CD4-positive, alpha-beta T cell (primary cell): ENCODE results near the gene AP1S3. TPM values are rescaled to one million over a fixed set of nuclear protein-coding genes. Genes with fewer than 3 reads are reported as not detected.

Source experiments
- ATAC-seq: fragments of 200-7000 bp; cut with Tn5 transposase; one replicate; pipeline ENCODE4 v1.10.0; 2022; ENCODE audit warnings: mild to moderate bottlenecking; ENCODE audit not compliant: poor library complexity
- CTCF ChIA-PET: fragments of 350-600 bp; sonication (Branson Sonifier 250); formaldehyde crosslinking; loops from one replicate; lab custom pipeline; 2021; ENCODE audit warnings: antibody characterized with exemption, inconsistent platforms; lab: Charles Lee
- POLR2A ChIA-PET: fragments of 350-600 bp; sonication (Branson Sonifier 250); formaldehyde crosslinking; loops from one replicate; lab custom pipeline; 2021; ENCODE audit warnings: antibody characterized with exemption, inconsistent platforms; lab: Charles Lee
- DNase-seq, 14 experiments: peaks; one replicate each; pipeline ENCODE4 v3.0.0-alpha.2; 2013 to 2020; ENCODE audit warnings: mixed read lengths in 2 of 14
- H3K27ac ChIP-seq, 2 donors: one replicate each; pipeline versions ENCODE4 v1.5.1 to v1.7.0; 2013; ENCODE audit warnings: low read length in 2 of 2, low read depth in 1 of 2, mild to moderate bottlenecking in 1 of 2
- H3K27me3 ChIP-seq, 2 experiments: 1 replicate in 1 of 2; 2 replicates in 1 of 2; pipeline versions ENCODE4 v1.6.1 to v1.7.0; 2013; ENCODE audit warnings: low read length in 2 of 2, control low read depth in 1 of 2, mild to moderate bottlenecking in 1 of 2, moderate library complexity in 1 of 2; ENCODE audit not compliant: insufficient read depth in 2 of 2, control insufficient read depth in 1 of 2
- H3K36me3 ChIP-seq: one replicate; pipeline ENCODE4 v1.6.1; 2013; ENCODE audit warnings: low read length, control low read depth; ENCODE audit not compliant: insufficient read depth
- H3K4me1 ChIP-seq: one replicate; pipeline ENCODE4 v1.6.1; 2013; ENCODE audit warnings: low read length, control low read depth; ENCODE audit not compliant: insufficient read depth
- H3K4me3 ChIP-seq: one replicate; pipeline ENCODE4 v1.5.1; 2013; ENCODE audit warnings: mild to moderate bottlenecking, low read length, moderate library complexity
- H3K9me3 ChIP-seq, 2 experiments: 1 replicate in 1 of 2; 2 replicates in 1 of 2; pipeline versions ENCODE4 v1.6.1 to v1.7.0; 2013; ENCODE audit warnings: low read length in 2 of 2, mild to moderate bottlenecking in 2 of 2, control low read depth in 1 of 2, moderate library complexity in 1 of 2; ENCODE audit not compliant: control insufficient read depth in 1 of 2, insufficient read depth in 1 of 2
- H3K27ac Mint-ChIP-seq: one replicate; pipeline ENCODE4 v1.8.0; 2020; ENCODE audit warnings: mixed read lengths
- H3K27me3 Mint-ChIP-seq: one replicate; pipeline ENCODE4 v1.8.0; 2021; ENCODE audit warnings: mixed read lengths
- H3K36me3 Mint-ChIP-seq: one replicate; pipeline ENCODE4 v1.8.0; 2021; ENCODE audit warnings: low read depth, mixed read lengths
- H3K4me1 Mint-ChIP-seq: one replicate; pipeline ENCODE4 v1.8.0; 2021; ENCODE audit warnings: low read depth, mixed read lengths
- H3K4me3 Mint-ChIP-seq: one replicate; pipeline ENCODE4 v1.8.0; 2020; ENCODE audit warnings: mild to moderate bottlenecking, mixed read lengths
- H3K9me3 Mint-ChIP-seq: one replicate; pipeline ENCODE4 v1.8.0; 2020; ENCODE audit warnings: mixed read lengths
- CTCF ChIP-seq: fragments of 200-600 bp; IDR thresholded peaks from one replicate; pipeline ENCODE4 v1.8.0; 2022; ENCODE audit warnings: antibody characterized with exemption, mild to moderate bottlenecking
- intact Hi-C, 2 experiments: fragments of 100-400 bp; cut with DNase I in 1 of 2; cut with micrococcal nuclease in 1 of 2; formaldehyde crosslinking; loops; one replicate each; pipeline versions ENCODE4 v1.15.1 to v1.9.0; 2023 to 2025; cut with DNase I, micrococcal nuclease
- total RNA-seq, 174 experiments: library from RNA in 2 of 174; stranded (reverse) in 2 of 174; gene quantifications; one replicate each; pipeline ENCODE4 v1.2.3 and lab custom pipeline; 2021 to 2026

The AP1S3 gene
- total RNA-seq, 2 experiments from 2014 or later, result 0.50 to 0.71 TPM

- Mint-ChIP-seq H3K36me3 (no peaks in the 10 kb centered on the region), H3K4me3 (no peak overlapping the region), H3K4me1 (no peaks in the 10 kb centered on the region), H3K27ac (no peak overlapping the region), H3K27me3 (peaks cover 23% of the 10 kb centered on the region), H3K9me3 (no peaks in the 10 kb centered on the region)
- Histone ChIP-seq H3K36me3 (no peaks in the 10 kb centered on the region), H3K4me1 (no peaks in the 10 kb centered on the region), H3K4me3 (no peak overlapping the region), H3K9me3 (peaks cover 0 to 3% of the 10 kb centered on the region in 2 experiments), H3K27me3 (peaks cover 11% of the 10 kb centered on the region in 2 experiments), H3K27ac (no peak overlapping the region)
- intact Hi-C loops, result no loop called here
- DNase-seq (no peak), ATAC-seq (no peak)
- TF ChIP-seq CTCF, result no peak
- ChIA-PET CTCF (no interaction called here), POLR2A (no interaction called here)
These were observed 86.4 kb downstream of the AP1S3 start for GRCh38 chr2:223751012-223751411.

GRCh38 chr2:223747392-223748042, 89.9 kb downstream of the AP1S3 start:
- no peak for TF ChIP-seq CTCF
- Mint-ChIP-seq H3K9me3 (no peaks in the 10 kb centered on the region), H3K4me1 (no peaks in the 10 kb centered on the region), H3K4me3 (no peak overlapping the region), H3K27ac (no peak overlapping the region), H3K27me3 (peaks cover 31% of the 10 kb centered on the region), H3K36me3 (no peaks in the 10 kb centered on the region)
- intact Hi-C loops, result no loop called here
- no peaks in the 10 kb centered on the region for H3K4me1 ChIP-seq
- H3K9me3 ChIP-seq, result peaks cover 0 to 3% of the 10 kb centered on the region in 2 experiments
- no peak overlapping the region for H3K4me3 ChIP-seq
- POLR2A ChIA-PET, result no interaction called here
- H3K27ac ChIP-seq, result no peak overlapping the region
- no peak for DNase-seq
- peaks cover 11% of the 10 kb centered on the region in 2 experiments for H3K27me3 ChIP-seq
- CTCF ChIA-PET, result no interaction called here
- no peaks in the 10 kb centered on the region for H3K36me3 ChIP-seq
- no peak for ATAC-seq

- intact Hi-C loops, result no loop called here
- Histone ChIP-seq H3K9me3 (peaks cover 0 to 3% of the 10 kb centered on the region in 2 experiments), H3K4me3 (no peak overlapping the region), H3K36me3 (no peaks in the 10 kb centered on the region), H3K4me1 (no peaks in the 10 kb centered on the region), H3K27ac (no peak overlapping the region), H3K27me3 (peaks cover 10 to 11% of the 10 kb centered on the region in 2 experiments)
- ATAC-seq (no peak), DNase-seq (no peak)
- no peak overlapping the region for H3K27ac Mint-ChIP-seq
- TF ChIP-seq CTCF, result no peak
- H3K4me1 Mint-ChIP-seq, result no peaks in the 10 kb centered on the region
- H3K9me3 Mint-ChIP-seq, result no peaks in the 10 kb centered on the region
- H3K36me3 Mint-ChIP-seq, result no peaks in the 10 kb centered on the region
- H3K4me3 Mint-ChIP-seq, result no peak overlapping the region
- H3K27me3 Mint-ChIP-seq, result peaks cover 31% of the 10 kb centered on the region
- ChIA-PET POLR2A (no interaction called here), CTCF (no interaction called here)
These were observed 90.8 kb downstream of the AP1S3 start for GRCh38 chr2:223746611-223747010.
